AG04449 (cell line): ENCODE data around the gene FBN2.

Experiments
- CTCF ChIA-PET: fragments of 350-600 bp; formaldehyde crosslinking; extraction: SDS; loops from one replicate; lab custom pipeline; 2021; ENCODE audit warnings: antibody characterized with exemption; lab: Yijun Ruan, JAX
- POLR2A ChIA-PET: fragments of 400-600, 350-600 bp; formaldehyde crosslinking; extraction: SDS; loops from one replicate; lab custom pipeline; 2020; ENCODE audit warnings: antibody characterized with exemption, inconsistent platforms; lab: Yijun Ruan, JAX
- DNase-seq: peaks from one replicate; pipeline ENCODE4 v3.0.0-alpha.2; 2010; ENCODE audit warnings: low read depth, low spot score
- H3K4me3 ChIP-seq: 2 replicates; pipeline ENCODE4 v1.5.1; 2011; ENCODE audit warnings: low read depth, mild to moderate bottlenecking, control low read depth, low read length
- CTCF ChIP-seq: IDR thresholded peaks from one replicate; pipeline ENCODE4 v1.5.1; 2011; ENCODE audit warnings: mild to moderate bottlenecking, moderate library complexity, low read length, control low read depth, inconsistent platforms; ENCODE audit not compliant: insufficient read depth; ENCODE audit errors: missing control alignments

Gene FBN2

DNA sequence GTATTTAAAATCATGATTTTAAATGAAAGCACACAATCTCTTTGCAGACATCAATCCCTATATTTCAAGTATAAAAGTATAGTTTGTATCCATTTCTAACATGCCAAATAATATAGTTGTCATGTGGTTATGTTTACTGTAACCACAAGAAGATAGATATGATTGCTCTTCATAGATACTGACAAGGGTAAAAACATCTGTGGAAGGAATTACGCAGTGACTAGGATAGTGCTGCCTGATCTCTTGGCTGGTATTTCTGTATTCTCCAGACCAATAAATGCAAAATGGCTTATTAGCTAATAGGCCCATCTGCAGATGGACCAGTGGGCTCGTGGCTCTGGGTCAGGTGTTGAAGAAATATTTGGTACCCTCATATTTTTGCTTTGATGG is 34.9 kb upstream of the FBN2 start:
- no peak overlapping the region for H3K4me3 ChIP-seq

GRCh38 chr5:128572051-128572929 is 34.2 kb upstream of the FBN2 start:
- POLR2A ChIA-PET = interaction anchor here (2.0 kb wide), 1 partner anchor 34 kb away, joined by 9 read pairs; the partner anchor contains the start of gene FBN2
- no peak for TF ChIP-seq CTCF
- H3K4me3 ChIP-seq = no peak overlapping the region
- DNase-seq = no peak
- CTCF ChIA-PET = no interaction called here

More for the DNA sequence above, 34.9 kb upstream of the FBN2 start:
- ChIA-PET CTCF (interaction anchor here (0.8 to 1.2 kb wide), 3 partner anchors 14 to 103 kb away, joined by 3 read pairs; no protein-coding TSS in a partner anchor), POLR2A (interaction anchor here (2.0 kb wide), 1 partner anchor 35 kb away, joined by 9 read pairs; the partner anchor contains the start of gene FBN2)
- no peak for DNase-seq
- no peak for TF ChIP-seq CTCF

GRCh38 chr5:128566178-128566577 is 28.1 kb upstream of the FBN2 start:
- POLR2A ChIA-PET = no interaction called here
- no peak for DNase-seq
- H3K4me3 ChIP-seq = no peak overlapping the region
- no peak for TF ChIP-seq CTCF
- CTCF ChIA-PET = no interaction called here

- ChIA-PET CTCF (interaction anchor here (1.0 kb wide), 1 partner anchor 14 kb away, joined by 3 read pairs; no protein-coding TSS in a partner anchor), POLR2A (interaction anchor here (1.0 to 1.2 kb wide), 2 partner anchors 9 to 21 kb away, joined by 3 read pairs; no protein-coding TSS in a partner anchor)
- H3K4me3 ChIP-seq = no peak overlapping the region
- no peak for TF ChIP-seq CTCF
- DNase-seq = no peak
Measured at GRCh38 chr5:128559300-128560297, 21.6 kb upstream of the FBN2 start.

DNA sequence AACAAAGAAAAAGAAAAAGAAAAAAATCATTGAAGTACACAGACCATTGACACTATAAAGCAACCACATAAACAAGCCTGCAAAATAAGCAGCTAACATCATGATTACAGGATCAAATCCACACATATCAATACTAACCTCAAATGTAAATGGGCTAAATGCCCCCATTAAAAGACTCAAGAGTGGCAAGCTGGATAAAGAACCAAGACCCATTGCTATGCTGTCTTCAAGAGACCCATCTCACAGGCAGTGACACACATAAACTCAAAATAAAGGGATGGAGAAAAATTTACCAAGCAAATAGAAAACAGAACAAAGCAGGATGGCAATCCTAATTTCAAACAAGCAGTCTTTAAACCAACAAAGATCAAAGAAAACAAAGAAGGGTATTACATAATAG is 15.7 kb upstream of the FBN2 start:
- H3K4me3 ChIP-seq = no peak overlapping the region
- ChIA-PET CTCF (no interaction called here), POLR2A (interaction anchor here (0.5 kb wide), 1 partner anchor 43 kb away, joined by 3 read pairs; no protein-coding TSS in a partner anchor)
- no peak for DNase-seq
- TF ChIP-seq CTCF = no peak
